NCI-H146 (cell line): ENCODE results near the gene OR2M3.
A peak's percentile ranks its signal among the peaks of the same experiment; 100 is the strongest.
"Not testable (repeated sequence)": the region's sequence is repeated elsewhere in the genome, so short reads cannot be mapped to it uniquely, and the experiment has no call there.

Source experiments
- DNase-seq: peaks from one replicate; lab custom pipeline; 2025; lab: John Stamatoyannopoulos, UW

The OR2M3 gene, protein sequence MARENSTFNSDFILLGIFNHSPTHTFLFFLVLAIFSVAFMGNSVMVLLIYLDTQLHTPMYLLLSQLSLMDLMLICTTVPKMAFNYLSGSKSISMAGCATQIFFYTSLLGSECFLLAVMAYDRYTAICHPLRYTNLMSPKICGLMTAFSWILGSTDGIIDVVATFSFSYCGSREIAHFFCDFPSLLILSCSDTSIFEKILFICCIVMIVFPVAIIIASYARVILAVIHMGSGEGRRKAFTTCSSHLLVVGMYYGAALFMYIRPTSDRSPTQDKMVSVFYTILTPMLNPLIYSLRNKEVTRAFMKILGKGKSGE

GRCh38 chr1:248196965-248197364, at the start of gene OR2M3:
Gene OR2M3, plus strand, starts transcription at chr1:248197265. Its CDS starts 5,803 bp downstream, at chr1:248203068.
- DNase-seq = no peak

GRCh38 chr1:248152056-248152827, 44.8 kb upstream of the OR2M3 start:
- DNase-seq = no peak

DNA sequence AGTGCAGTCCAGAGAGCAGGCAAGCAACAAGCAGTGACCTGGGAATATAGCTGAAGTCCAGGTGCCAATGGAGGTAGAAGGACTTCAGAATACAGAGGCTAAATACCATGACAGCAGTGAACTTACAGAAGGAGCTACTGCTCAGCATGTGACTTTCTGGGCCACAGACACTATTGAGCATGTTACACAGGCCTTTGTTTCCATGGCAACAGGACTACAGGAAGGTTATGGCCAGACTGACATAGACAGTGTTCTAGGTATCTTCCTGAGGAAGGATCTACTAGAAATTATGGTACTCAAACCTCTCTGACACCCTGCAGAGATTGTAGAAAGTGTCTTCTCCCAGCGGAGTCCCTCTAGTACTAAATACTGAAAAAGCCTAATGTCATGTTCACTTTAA, 41.1 kb upstream of the OR2M3 start:
- DNase-seq = no peak

DNA sequence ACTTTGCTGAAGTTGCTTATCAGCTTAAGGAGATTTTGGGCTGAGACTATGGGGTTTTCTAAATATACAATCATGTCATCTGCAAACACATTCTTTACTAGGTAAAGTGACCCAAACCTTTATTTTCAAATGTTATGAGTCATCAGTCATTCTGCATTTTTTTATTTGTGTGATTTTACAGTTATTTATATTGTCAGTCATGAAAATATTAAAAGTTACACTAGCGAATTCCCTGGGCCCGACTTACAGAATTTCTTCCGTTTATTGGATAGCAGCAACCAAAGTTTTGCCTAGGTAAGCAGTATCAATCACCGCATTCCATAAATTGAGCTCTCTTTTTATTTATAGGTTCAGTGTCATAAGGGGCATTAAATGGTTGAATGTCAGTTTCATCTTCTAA, 38.3 kb upstream of the OR2M3 start:
- no peak for DNase-seq

DNA sequence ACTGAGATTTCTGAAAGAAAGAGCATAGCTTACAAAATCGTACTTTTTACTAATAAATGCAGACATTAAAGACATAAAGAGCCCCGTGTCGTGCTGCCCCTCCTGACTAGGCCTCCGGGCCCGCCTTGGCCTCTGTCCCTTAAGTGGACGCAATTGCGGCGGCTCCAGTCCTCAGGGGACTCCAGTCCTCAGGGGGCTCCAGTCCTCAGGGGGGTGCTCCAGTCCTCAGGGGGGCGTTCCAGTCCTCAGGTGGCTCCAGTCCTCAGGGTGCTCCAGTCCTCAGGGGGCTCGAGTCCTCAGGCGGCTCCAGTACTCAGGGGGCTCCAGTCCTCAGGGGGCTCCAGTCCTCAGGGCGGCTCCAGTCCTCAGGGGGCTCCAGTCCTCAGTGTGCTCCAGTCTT, 33.0 kb upstream of the OR2M3 start:
- no peak for DNase-seq

DNA sequence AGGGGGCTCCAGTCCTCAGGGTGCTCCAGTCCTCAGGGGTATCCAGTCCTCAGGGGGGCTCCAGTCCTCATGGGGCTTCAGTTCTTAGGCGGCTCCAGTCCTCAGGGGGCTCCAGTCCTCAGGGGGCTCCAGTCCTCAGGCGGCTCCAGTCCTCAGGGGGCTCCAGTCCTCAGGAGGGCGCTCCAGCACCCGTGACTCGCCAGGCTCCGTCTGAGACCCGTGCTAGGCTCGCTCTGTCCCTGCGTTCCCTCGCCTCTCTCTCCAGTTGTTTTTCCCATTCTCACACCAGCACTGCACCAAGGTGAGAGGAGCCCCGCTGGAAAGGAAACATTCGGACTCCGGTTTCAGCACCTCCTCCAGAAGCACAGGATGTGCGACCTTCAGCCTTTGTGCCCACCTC, 31.9 kb upstream of the OR2M3 start:
- DNase-seq = no peak

DNA sequence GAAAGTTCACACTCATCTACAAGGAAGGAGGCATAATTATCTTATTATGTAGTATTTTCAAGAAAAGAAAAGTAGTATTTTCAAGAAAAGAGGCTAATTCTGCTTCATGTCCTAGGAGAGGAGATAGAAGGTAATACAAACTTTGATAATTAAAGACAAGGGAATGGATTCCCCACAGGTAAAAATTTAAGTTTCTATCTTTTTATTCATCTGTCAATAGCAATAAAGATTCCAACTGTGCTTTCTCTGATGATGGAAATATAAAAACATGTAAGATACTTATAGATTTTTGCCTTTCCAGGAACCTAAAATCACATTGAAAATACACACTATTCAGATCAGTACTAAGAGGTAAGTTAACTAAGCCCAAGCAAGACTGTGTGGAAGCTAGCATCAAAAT, 22.5 kb upstream of the OR2M3 start, which contains the start of gene OR2M2:
Gene OR2M2, plus strand, starts transcription at position 301 of the 400 bp plus-strand sequence. CDS start 5,165 bp downstream, outside the sequence.
- DNase-seq = no peak

DNA sequence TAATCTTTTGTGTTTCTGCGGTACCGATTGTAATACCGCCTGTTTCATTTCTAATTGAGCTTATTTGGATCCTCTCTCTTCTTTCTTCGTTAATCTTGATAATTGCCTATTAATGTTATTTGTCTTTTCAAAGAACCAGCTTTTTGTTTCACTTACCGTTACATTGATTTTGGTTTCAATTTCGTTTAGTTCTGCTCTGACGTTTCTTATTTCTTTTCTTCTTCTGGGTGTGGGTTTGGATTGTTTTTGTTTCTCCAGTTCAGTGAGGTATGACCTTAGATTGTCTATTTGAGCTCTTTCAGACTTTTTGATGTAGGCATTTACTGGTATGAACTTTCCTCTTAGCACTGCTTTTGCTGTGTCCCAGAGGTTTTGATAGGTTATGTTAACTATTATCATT, 13.1 kb upstream of the OR2M3 start:
- no peak for DNase-seq

DNA sequence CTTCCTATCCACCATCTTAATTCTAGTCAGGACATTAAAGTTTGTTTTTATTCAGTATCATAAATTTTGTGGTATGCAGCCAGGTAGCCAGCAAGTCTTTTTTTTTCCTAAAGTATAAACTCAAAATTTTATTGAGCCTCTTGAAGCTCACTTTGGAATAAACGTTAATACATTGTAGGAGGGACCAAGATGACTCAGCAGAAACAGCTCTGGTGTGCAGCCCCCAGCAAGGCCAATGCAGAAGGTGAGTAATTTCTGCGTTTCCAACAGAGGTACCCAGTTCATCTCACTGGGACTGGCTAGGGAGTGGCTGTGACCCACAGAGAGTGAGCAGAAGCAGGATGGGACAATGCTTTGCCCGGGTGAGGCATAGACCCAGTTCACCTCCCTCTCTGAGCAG, 9.7 kb upstream of the OR2M3 start:
- DNase-seq = no peak

- no peak for DNase-seq
Observed at GRCh38 chr1:248189026-248189425, 8.0 kb upstream of the OR2M3 start.

DNA sequence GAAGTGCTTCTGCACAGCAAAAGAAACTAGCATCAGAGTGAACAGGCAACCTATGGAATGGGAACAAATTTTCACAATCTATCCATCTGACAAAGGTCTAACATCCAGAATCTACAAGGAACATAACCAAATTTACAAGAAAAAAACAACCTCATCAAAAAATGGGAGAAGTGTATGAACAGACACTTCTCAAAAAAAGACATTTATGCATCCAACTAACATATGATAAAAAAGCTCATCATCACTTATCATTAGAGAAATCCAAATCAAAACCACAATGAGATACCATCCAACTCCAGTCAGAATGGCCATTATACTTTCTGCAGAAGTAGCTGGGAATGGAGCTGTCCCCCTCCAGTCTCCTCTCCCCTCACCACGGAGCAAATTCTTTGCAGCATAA, 2.9 kb upstream of the OR2M3 start:
- no peak for DNase-seq

DNA sequence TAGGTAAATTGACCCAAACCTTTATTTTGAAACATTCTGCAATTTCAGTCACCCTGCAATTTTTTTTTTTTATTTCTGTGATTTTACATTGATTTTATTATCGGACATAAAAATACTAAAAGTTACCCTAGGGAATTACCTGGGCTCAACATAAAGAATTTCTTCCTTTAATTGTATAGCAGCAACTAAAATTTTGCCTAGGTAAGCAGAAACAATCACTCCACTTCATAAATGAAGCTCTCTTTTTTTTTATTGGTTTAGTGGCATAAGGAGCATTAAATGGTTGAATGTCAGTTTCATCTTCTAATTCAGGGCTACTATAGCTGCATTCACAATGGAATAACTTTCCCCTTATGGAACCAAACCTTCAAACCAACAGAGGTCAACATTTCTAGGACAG, 18.8 kb downstream of the OR2M3 start:
- DNase-seq = no peak

DNA sequence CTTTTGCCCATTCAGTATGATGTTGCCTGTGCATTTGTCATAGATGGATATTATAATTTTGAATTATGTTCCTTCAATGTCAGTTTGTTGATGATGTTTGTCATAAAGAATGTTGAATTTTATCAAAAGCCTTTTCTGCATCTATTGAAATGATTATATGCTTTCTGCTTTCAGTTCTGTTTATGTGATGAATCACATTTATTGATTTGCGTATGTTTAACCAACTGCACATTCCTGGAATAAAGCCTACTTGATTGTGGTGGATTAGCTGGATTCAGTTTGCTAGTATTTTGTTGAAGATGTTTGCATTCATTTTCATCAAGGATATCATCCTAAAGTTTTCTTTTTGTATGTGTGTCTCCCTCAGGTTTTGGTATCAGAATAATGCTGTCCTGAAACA, 28.5 kb downstream of the OR2M3 start:
- no peak for DNase-seq

DNA sequence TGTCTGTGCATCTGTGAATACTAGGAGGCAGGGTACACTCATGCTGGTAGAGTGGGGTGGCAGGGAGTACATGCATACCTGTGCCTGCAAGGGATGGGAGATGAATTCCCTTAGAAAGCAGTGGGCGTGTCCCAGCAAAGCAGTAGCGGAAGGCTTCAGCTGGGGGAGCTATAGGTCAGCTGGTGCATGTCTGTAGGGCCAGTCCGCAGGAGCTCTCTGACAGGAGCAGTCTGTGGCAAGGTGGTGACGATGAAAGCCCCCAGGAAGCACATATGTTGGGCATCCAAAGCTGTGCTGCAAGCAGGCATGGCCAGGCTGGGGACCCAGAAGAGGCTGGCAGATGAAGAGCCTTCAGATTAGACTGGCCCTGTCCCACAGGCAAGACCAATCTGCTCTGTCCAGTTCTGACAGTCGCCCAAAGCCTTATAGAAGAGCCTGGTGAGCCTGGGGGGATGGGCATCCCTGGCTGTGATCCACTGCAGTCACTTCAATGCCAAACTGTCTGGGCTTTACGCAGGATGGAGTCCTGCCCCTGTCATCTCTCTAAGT, 32.4 kb downstream of the OR2M3 start:
- DNase-seq = no peak

DNA sequence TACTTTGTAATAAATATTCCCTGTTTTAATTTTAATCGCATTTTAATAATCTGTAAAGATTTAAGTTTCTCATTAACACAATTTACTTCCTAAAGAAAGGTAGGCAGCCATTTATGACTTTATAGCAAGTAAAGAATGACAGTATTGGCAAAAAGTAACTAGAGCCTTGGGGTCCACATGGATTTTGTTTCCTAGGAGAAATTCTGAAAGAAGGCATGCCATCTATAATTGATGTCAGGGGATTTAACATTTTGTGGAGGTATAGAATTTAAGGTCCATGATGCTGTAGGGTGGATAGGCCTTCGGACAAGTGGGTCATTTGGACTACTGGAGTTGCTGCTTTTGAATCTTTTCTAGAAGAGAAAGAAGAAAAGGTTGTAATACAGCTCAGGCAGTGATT, 34.1 kb downstream of the OR2M3 start, which contains the start of gene OR2M4:
Gene OR2M4, plus strand, starts transcription at position 301 of the 400 bp plus-strand sequence. CDS start 7,512 bp downstream, outside the sequence.
- DNase-seq = no peak

- no peak for DNase-seq
Observed at GRCh38 chr1:248239478-248239877, 42.4 kb downstream of the OR2M3 start.

GRCh38 chr1:248243204-248243603, 46.1 kb downstream of the OR2M3 start:
- peak; percentile 31 for DNase-seq

DNA sequence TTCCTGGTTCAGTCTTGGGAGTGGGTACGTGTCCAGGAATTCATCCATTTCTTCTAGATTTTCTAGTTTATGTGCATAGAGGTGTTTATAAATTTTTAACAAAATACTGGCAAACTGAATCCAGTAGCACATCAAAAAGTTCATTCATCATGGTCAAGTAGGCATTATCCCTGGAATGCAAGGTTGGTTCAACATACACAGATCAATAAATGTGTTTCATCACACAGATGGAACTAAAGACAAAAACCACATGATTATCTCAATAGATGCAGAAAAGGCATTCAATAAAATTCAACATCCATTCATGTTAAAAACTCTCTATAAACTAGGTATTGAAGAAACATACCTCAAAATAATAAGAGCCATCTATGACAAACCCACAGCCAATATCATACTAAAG, 62.2 kb downstream of the OR2M3 start:
- DNase-seq = not testable (repeated sequence)
